ENCODE data around the gene EHBP1L1. TPM values are rescaled to one million over a fixed set of nuclear protein-coding genes. Genes with fewer than 3 reads are reported as not detected.

Gene EHBP1L1
- total and polyA plus RNA-seq, 2 of the 8 experiments (the other 6 are each of a cell fraction or from before 2014, with no cell fraction given) = 4.3 to 6.6 TPM

DNA sequence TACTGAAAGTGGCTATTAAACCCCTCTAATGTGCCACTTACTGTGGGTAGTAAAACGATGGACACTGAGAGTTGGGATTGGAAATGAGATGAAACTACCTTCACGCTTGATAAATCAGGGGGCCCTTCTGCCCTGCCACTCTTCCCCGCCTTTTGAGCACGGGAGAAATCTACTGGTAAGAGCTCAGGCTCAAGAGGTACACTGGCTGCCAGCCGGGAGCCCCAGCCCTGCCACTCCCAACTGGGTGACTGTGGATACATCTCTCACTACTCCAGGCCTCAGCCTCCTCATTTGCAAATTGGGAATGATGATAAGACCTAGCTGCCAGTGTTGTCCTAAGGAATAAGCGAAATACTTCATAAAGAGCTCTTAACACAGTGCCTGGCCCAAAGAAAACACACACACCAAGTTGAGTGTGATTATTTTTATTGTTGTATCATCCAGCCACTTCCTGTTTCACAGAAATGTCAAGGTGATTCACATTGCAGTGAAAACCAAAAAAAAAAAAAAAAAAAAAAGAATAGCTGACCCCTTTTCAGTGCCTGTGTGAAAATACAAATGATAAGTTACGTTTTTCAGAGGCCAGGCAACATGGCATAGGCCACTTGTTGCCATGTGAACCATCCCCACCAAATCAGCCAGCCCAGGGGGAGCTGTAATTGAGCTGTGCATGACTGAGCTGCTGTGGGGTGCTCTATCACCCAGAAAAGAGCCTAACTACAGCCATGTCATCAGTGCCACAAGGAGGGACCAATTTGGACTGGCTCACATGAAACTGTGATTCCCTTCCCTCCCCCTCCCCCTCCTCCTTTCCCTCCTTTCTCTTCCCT is 10.0 kb upstream of the EHBP1L1 start:
- ChIA-PET POLR2A (ENCODE audit: partially characterized antibody) (interaction anchor here (0.8 to 1.5 kb wide), 2 partner anchors 9 to 19 kb away, joined by 3 to 4 read pairs; no protein-coding TSS in a partner anchor), CTCF (ENCODE audit: partially characterized antibody) (interaction anchor here (0.6 to 16.3 kb wide), 7 partner anchors 10 to 83 kb away, joined by 3 to 284 read pairs (median 11); partner anchors contain the start of gene EHBP1L1)
- no peak overlapping the region for H3K9ac ChIP-seq (replicated peaks in 1 of 4; ENCODE audit: extremely low read depth in 1 of 4, low read depth in 3 of 4, low read length in 3 of 4)
- no peak overlapping the region for H2BK15ac ChIP-seq (ENCODE audit: low read length)
- no peak overlapping the region for H3K4me2 ChIP-seq (ENCODE audit: insufficient read depth in 1 of 2, low read depth in 2 of 2, low read length in 2 of 2)
- no peak overlapping the region for H2BK12ac ChIP-seq (ENCODE audit: low read depth, low read length)
- no peak overlapping the region for H3K4ac ChIP-seq (replicated peaks; ENCODE audit: insufficient read length, low read depth, low read length)
- no peak overlapping the region for H3K14ac ChIP-seq (ENCODE audit: insufficient read length)
- no peak overlapping the region for H2AK5ac ChIP-seq (ENCODE audit: low read depth, low read length)
- H3K27ac ChIP-seq (ENCODE audit: low read depth, low read length) = no peak overlapping the region
- FAIRE-seq (no peak), DNase-seq (ENCODE audit: low read depth in 1 of 2, low spot score in 2 of 2) (no peak)
- peaks cover 6% of the 10 kb centered on the region; the same call in 1 of the 2 replicates for H3K23me2 ChIP-seq (ENCODE audit: low read depth, low read length)
- H3K36me3 ChIP-seq (ENCODE audit: control insufficient read depth in 2 of 4, insufficient read depth in 4 of 4, low read length in 3 of 4) = no peaks in the 10 kb centered on the region
- no peak overlapping the region for H3K18ac ChIP-seq (ENCODE audit: extremely low read depth, low read length)
- H3K9me3 ChIP-seq (ENCODE audit: insufficient read depth in 2 of 2, low read depth in 1 of 2, low read length in 1 of 2) = no peaks in the 10 kb centered on the region
- no peak overlapping the region for H3K56ac ChIP-seq (replicated peaks; ENCODE audit: insufficient read length, low read depth, low read length)
- peaks cover 0 to 11% (median 7%) of the 10 kb centered on the region in 4 experiments; a peak in 6 of 7 replicates for H3K4me1 ChIP-seq (replicated peaks in 1 of 4; ENCODE audit: control insufficient read depth in 3 of 4, insufficient read depth in 4 of 4, low read length in 3 of 4)
- H3K23ac ChIP-seq (ENCODE audit: insufficient read length) = no peak overlapping the region
- 87% methylated on average over 7 of the region's 7 CpGs; no CpG with 5 or more reads in 1 of the 2 experiments for whole genome bisulfite sequencing, 2 experiments (ENCODE audit: extremely low coverage in 1 of 2, insufficient coverage in 1 of 2, insufficient read length in 1 of 2, insufficient replicate concordance in 2 of 2, low coverage in 1 of 2, low lambda C conversion rate in 2 of 2, missing lambda C conversion rate in 1 of 2)
- H3K79me1 ChIP-seq (ENCODE audit: low read depth, low read length) = peaks cover 2% of the 10 kb centered on the region; the same call in 1 of the 2 replicates
- H2AFZ ChIP-seq (ENCODE audit: low read length) = no peak overlapping the region
- no peak overlapping the region for H2BK120ac ChIP-seq (replicated peaks; ENCODE audit: low read depth, low read length)
- H4K8ac ChIP-seq (ENCODE audit: extremely low read depth, insufficient read depth, low read length) = no peak overlapping the region
- H2BK20ac ChIP-seq (ENCODE audit: low read length) = no peak overlapping the region
- H3K4me3 ChIP-seq (ENCODE audit: extremely low read depth in 1 of 4, insufficient read depth in 2 of 4, low read depth in 3 of 4, low read length in 4 of 4) = no peak overlapping the region
- H2BK5ac ChIP-seq (ENCODE audit: low read depth, low read length) = no peak overlapping the region
- H4K20me1 ChIP-seq (replicated peaks in 1 of 2; ENCODE audit: control insufficient read depth in 1 of 2, insufficient read depth in 2 of 2, low read length in 2 of 2) = peaks cover 0 to 5% of the 10 kb centered on the region in 2 experiments
- TF ChIP-seq ASH2L (IDR thresholded peaks at IDR 0.05; ENCODE audit: low read length) (no peak), RBBP5 (IDR thresholded peaks at IDR 0.05; ENCODE audit: borderline replicate concordance, low read depth, low read length) (no peak)
- no peak overlapping the region for H4K5ac ChIP-seq (ENCODE audit: insufficient read length, low read depth, low read length)
- peaks cover 0 to 5% of the 10 kb centered on the region in 2 experiments; a peak in 1 of 4 replicates for H3K79me2 ChIP-seq (ENCODE audit: control insufficient read depth in 1 of 2, insufficient read depth in 2 of 2, low read length in 2 of 2)
- H4K91ac ChIP-seq (replicated peaks; ENCODE audit: insufficient read length, low read length) = no peak overlapping the region
- no peaks in the 10 kb centered on the region; a peak in 2 of 7 replicates for H3K27me3 ChIP-seq (replicated peaks in 1 of 4; ENCODE audit: control insufficient read depth in 3 of 4, extremely low read depth in 1 of 4, insufficient read depth in 3 of 4, low read length in 3 of 4)
